Endodermal cell (in vitro differentiated cells): Measurements from ENCODE around the gene ASF1A. TPM values are rescaled to one million over a fixed set of nuclear protein-coding genes. Genes with fewer than 3 reads are reported as not detected.

Source experiments
- DNase-seq: peaks from one replicate; pipeline ENCODE4 v3.0.0-alpha.2; 2017
- H3K27ac ChIP-seq: 2 replicates; pipeline ENCODE4 v1.5.1; 2013; ENCODE audit warnings: mild to moderate bottlenecking, low read depth, low read length, moderate library complexity
- H3K27me3 ChIP-seq: 2 replicates; pipeline ENCODE4 v1.6.1; 2013; ENCODE audit warnings: mild to moderate bottlenecking, low read length, moderate library complexity; ENCODE audit not compliant: insufficient read depth, control insufficient read depth, poor library complexity, severe bottlenecking
- H3K36me3 ChIP-seq: 2 replicates; pipeline ENCODE4 v1.7.0; 2013; ENCODE audit warnings: mild to moderate bottlenecking, low read length, moderate library complexity; ENCODE audit not compliant: control insufficient read depth, insufficient read depth
- H3K4me1 ChIP-seq: one replicate; pipeline ENCODE4 v1.7.0; 2013; ENCODE audit warnings: low read length; ENCODE audit not compliant: control insufficient read depth, insufficient read depth
- H3K4me3 ChIP-seq: 2 replicates; pipeline ENCODE4 v1.5.1; 2013; ENCODE audit warnings: mild to moderate bottlenecking, low read length, moderate library complexity
- H3K9ac ChIP-seq: 2 replicates; pipeline ENCODE4 v1.6.1; 2013; ENCODE audit warnings: mild to moderate bottlenecking, low read length, moderate library complexity; ENCODE audit not compliant: poor library complexity, severe bottlenecking; ENCODE audit errors: extremely low read depth
- H3K9me3 ChIP-seq: 2 replicates; pipeline ENCODE4 v1.6.1; 2013; ENCODE audit warnings: mild to moderate bottlenecking, low read length, moderate library complexity; ENCODE audit not compliant: control insufficient read depth
- H3K27ac Mint-ChIP-seq: 2 replicates; pipeline ENCODE4 v1.8.0; 2020; ENCODE audit warnings: mixed read lengths
- H3K27me3 Mint-ChIP-seq: 2 replicates; pipeline ENCODE4 v1.8.0; 2021; ENCODE audit warnings: mild to moderate bottlenecking, mixed read lengths; ENCODE audit not compliant: insufficient read depth
- H3K36me3 Mint-ChIP-seq: 2 replicates; pipeline ENCODE4 v1.8.0; 2020; ENCODE audit warnings: low read depth, mixed read lengths
- H3K4me1 Mint-ChIP-seq: 2 replicates; pipeline ENCODE4 v1.8.0; 2020; ENCODE audit warnings: mixed read lengths
- H3K4me3 Mint-ChIP-seq: 2 replicates; pipeline ENCODE4 v1.8.0; 2020; ENCODE audit warnings: mild to moderate bottlenecking, moderate library complexity, mixed read lengths
- H3K9me3 Mint-ChIP-seq: 2 replicates; pipeline ENCODE4 v1.8.0; 2020; ENCODE audit warnings: mild to moderate bottlenecking, mixed read lengths
- WGBS, 2 experiments: methylation state at CpG; one replicate each; pipeline versions ENCODE4 v1.1.5 to v1.1.7; 2013; ENCODE audit warnings: missing lambda C conversion rate in 2 of 2, mixed read lengths in 1 of 2; ENCODE audit not compliant: insufficient coverage in 1 of 2, insufficient read length in 1 of 2; 5-methylcytosine and 5-hydroxymethylcytosine counted together
- total RNA-seq, 2 donors: library from RNA; stranded (reverse); fragmentation: NEBNext Ultra II Directional in 1 of 2; extraction: Animal tissue kit (Norgen Biotek cat#: 25700) in 1 of 2; gene quantifications; 2 replicates in 1 of 2; 3 replicates in 1 of 2; pipeline ENCODE4 v1.2.1, GENCODE V29; 2021
- TF ChIP-seq, protein P1 (sequence below): fragments of 200-600 bp; sonication (generic); conservative IDR thresholded peaks from 2 replicates; pipeline ENCODE4 v1.5.0; 2021; ENCODE audit warnings: antibody characterized with exemption, mild to moderate bottlenecking

The ASF1A gene
- total RNA-seq, 2 donors from 2014 or later, result 44.5 to 54.9 TPM

DNA sequence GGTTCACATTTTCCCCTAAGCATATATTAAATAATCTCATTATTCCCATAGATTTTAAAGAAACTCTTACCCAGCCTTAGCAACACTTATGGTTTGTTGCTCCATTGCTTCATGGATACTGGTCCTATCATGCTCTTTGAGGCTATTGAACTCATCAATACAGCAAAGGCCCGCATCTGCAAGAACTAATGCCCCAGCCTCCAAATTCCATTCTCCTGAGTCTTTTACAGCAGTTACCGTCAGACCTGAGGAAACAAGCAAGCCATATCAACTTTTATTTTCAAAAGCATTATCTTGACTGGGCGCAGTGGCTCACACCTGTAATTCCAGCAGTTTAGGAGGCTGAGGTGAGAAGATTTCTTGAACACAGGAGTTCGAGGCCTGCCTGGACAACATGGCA is 37.7 kb upstream of the ASF1A start:
- Histone ChIP-seq H3K9ac (no peak overlapping the region), H3K9me3 (no peaks in the 10 kb centered on the region), H3K36me3 (no peaks in the 10 kb centered on the region), H3K27ac (no peak overlapping the region), H3K27me3 (no peaks in the 10 kb centered on the region), H3K4me3 (no peak overlapping the region), H3K4me1 (no peaks in the 10 kb centered on the region)
- DNase-seq, result no peak
- Mint-ChIP-seq H3K27me3 (no peaks in the 10 kb centered on the region), H3K4me1 (peaks cover 8% of the 10 kb centered on the region), H3K36me3 (no peaks in the 10 kb centered on the region), H3K27ac (no peak overlapping the region), H3K9me3 (no peaks in the 10 kb centered on the region), H3K4me3 (no peak overlapping the region)
- TF ChIP-seq, protein P1, sequence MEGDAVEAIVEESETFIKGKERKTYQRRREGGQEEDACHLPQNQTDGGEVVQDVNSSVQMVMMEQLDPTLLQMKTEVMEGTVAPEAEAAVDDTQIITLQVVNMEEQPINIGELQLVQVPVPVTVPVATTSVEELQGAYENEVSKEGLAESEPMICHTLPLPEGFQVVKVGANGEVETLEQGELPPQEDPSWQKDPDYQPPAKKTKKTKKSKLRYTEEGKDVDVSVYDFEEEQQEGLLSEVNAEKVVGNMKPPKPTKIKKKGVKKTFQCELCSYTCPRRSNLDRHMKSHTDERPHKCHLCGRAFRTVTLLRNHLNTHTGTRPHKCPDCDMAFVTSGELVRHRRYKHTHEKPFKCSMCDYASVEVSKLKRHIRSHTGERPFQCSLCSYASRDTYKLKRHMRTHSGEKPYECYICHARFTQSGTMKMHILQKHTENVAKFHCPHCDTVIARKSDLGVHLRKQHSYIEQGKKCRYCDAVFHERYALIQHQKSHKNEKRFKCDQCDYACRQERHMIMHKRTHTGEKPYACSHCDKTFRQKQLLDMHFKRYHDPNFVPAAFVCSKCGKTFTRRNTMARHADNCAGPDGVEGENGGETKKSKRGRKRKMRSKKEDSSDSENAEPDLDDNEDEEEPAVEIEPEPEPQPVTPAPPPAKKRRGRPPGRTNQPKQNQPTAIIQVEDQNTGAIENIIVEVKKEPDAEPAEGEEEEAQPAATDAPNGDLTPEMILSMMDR, result no peak
- 87 to 94% methylated on average over 3 to 4 of the region's 4 CpGs for WGBS, 2 experiments

- Histone ChIP-seq H3K27me3 (no peaks in the 10 kb centered on the region), H3K27ac (no peak overlapping the region), H3K4me3 (no peak overlapping the region), H3K9me3 (peaks cover 12% of the 10 kb centered on the region), H3K4me1 (no peaks in the 10 kb centered on the region), H3K9ac (no peak overlapping the region), H3K36me3 (no peaks in the 10 kb centered on the region)
- Mint-ChIP-seq H3K9me3 (peaks cover 10% of the 10 kb centered on the region), H3K27ac (no peak overlapping the region), H3K4me3 (no peak overlapping the region), H3K4me1 (peaks cover 11% of the 10 kb centered on the region), H3K36me3 (peaks cover 8% of the 10 kb centered on the region), H3K27me3 (no peaks in the 10 kb centered on the region)
- 63 to 67% methylated on average over 2 to 3 of the region's 3 CpGs for WGBS, 2 experiments
- peak; percentile 51 for DNase-seq
- TF ChIP-seq, protein P1, result no peak
Measured at GRCh38 chr6:118859517-118860064, 34.4 kb upstream of the ASF1A start.

DNA sequence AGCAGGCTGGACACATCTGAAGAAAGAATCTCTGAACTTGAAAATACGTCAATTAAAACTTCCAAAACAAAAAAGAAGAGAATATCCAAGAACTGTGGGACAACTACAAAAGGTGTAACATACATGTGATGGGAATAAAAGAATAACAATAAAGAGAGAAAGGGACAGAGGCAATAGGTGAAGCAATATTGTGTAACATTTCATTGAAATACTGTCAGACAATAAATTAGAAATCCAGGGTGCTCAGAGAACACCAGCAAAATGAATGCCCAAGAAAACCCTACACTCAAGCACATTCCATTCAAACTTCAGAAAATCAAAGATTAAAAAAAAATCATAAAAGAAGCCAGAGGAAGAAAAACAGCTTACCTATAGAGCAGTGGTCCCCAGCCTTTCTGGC is 33.6 kb upstream of the ASF1A start:
- Mint-ChIP-seq H3K4me3 (no peak overlapping the region), H3K9me3 (peaks cover 10% of the 10 kb centered on the region), H3K36me3 (peaks cover 8% of the 10 kb centered on the region), H3K4me1 (peaks cover 15% of the 10 kb centered on the region), H3K27ac (no peak overlapping the region), H3K27me3 (no peaks in the 10 kb centered on the region)
- Histone ChIP-seq H3K9me3 (peaks cover 12% of the 10 kb centered on the region), H3K4me1 (no peaks in the 10 kb centered on the region), H3K9ac (no peak overlapping the region), H3K36me3 (no peaks in the 10 kb centered on the region), H3K4me3 (no peak overlapping the region), H3K27ac (no peak overlapping the region), H3K27me3 (no peaks in the 10 kb centered on the region)
- TF ChIP-seq, protein P1, result no peak
- WGBS, 2 experiments, result 91% methylated on average over 1 of the region's 1 CpG; no CpG with 5 or more reads in 1 of the 2 experiments
- no peak for DNase-seq
